GM21825 (cell line): ENCODE data around the gene ZSWIM4.
A peak's percentile ranks its signal among the peaks of the same experiment; 100 is the strongest.
"Not testable (repeated sequence)": the region's sequence is repeated elsewhere in the genome, so short reads cannot be mapped to it uniquely, and the experiment has no call there.

Source experiments
- ATAC-seq: cut with Tn5 transposase; IDR thresholded peaks from one replicate; pipeline ENCODE4 v1.9.1; 2021; ENCODE audit warnings: mild to moderate bottlenecking, moderate library complexity; ENCODE audit not compliant: unreplicated experiment

Gene ZSWIM4

DNA sequence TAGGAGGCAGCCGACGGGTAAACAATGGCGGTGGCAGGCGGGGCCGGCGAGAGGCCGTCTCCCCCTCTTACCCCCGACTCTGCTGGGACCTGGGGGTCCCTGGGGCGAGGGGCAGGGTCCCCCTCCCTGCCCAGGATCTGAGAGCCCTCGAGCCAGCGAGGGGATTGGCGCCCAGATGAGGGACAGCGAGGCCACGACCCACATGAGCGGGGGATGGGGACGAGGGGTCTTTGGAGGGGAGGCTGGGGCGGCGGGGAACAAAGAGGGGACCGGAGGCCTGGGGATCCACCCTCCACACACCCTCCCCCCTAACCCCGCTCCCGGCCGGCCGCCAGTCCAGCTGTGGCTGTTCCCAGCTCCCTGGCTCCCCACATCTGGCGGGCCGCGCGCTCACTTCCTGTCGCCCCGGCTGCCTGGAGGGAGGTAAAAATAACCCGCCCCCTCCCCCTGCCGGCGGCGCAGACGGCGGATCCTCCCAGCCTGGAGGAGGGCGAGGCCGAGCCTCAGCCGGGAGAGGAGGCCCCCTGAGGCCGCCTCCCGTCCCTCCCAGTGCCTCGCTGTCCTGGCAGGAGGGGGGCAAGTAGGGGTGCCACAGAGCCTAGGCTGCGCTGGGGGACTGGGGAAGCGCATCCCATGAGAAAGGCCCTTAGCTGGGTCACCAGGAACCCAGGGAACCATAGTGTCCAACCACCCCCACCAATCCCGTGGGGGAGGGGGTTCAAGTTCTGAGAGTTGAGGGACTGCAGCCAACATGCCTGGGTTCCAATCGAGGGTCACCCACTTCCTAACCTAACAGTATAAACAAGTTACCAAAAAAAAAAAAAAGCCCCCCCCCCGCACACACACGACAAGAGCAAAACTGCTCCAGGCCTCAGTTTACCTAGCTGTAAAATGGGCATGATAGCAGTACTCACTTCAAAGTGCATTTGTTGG is 52.4 kb downstream of the ZSWIM4 start:
- peak; percentile 18 for ATAC-seq

- no peak for ATAC-seq
Measured at GRCh38 chr19:13848340-13848677, 53.1 kb downstream of the ZSWIM4 start.

DNA sequence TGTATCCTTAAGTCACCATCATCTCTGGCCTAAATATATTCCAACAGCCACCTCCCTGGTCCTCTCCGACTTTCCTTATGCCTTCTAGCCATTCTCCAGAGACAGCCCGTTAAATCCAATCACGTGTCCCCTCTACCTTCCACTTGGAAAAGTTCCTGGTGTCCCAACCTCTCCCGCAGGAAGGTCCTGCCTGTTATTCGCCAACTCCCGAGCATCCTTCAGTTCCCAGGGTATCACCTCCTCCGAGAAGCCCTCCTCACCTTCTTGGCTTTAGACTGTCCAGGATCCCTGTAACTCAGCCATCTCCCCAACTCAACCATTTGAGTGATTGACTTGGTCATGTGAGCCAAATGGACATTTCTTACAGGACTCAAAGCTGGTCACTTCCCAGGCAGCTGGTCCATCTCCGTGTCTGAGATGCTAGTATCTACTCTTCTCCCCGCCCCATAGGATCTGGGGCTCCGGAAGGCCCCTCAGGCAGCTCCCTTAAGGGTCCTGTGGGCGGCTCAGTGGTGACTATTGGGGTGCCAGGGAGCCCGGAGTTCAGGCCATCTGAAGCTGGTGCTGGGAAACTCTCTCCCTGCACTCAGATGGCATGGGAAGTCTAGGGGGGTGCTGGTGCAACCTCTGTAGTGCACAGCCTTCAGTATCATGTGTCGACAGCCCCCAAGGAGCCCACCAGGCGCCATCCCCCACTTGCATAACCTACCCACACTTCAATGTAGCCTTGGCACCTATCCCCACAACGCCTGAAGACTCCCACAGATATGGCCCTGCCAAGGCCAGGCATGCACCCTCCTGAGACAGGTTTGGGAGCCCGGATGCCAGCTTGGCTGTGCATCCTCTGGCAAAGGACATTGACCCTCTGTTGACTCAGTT is 53.8 kb downstream of the ZSWIM4 start:
- no peak for ATAC-seq

GRCh38 chr19:13849991-13850909 is 55.0 kb downstream of the ZSWIM4 start:
- ATAC-seq = no peak

GRCh38 chr19:13850910-13851733 is 55.9 kb downstream of the ZSWIM4 start:
- ATAC-seq = no peak

GRCh38 chr19:13851734-13852114 is 56.5 kb downstream of the ZSWIM4 start:
- not testable (repeated sequence) for ATAC-seq

DNA sequence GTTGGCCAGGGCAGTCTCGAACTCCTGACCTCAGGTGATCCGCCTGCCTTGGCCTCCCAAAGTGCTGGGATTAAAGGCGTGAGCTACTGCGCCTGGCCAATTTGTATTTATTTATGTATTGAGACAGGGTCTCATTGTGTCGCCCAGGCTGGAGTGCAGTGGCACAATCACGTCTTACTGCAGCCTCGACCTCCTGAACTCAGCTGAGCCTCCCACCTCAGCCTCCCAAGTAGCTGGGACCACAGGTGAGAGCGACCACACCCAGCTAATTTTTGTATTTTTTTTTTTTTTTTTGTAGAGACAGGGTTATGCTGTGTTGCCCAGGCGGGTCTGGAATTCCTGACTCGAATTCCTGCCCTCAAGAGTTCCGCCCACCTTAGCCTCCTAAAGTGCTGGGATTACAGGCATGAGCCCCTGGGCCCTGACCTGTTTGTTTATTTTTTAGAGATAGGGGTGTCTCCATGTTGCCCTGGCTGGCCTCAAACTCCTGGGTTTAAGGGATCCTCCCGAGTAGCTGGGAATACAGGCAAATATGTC is 57.0 kb downstream of the ZSWIM4 start:
- ATAC-seq = not testable (repeated sequence)

GRCh38 chr19:13856497-13856896 is 61.3 kb downstream of the ZSWIM4 start:
- no peak for ATAC-seq

GRCh38 chr19:13859361-13859880 is 64.2 kb downstream of the ZSWIM4 start:
- no peak for ATAC-seq

DNA sequence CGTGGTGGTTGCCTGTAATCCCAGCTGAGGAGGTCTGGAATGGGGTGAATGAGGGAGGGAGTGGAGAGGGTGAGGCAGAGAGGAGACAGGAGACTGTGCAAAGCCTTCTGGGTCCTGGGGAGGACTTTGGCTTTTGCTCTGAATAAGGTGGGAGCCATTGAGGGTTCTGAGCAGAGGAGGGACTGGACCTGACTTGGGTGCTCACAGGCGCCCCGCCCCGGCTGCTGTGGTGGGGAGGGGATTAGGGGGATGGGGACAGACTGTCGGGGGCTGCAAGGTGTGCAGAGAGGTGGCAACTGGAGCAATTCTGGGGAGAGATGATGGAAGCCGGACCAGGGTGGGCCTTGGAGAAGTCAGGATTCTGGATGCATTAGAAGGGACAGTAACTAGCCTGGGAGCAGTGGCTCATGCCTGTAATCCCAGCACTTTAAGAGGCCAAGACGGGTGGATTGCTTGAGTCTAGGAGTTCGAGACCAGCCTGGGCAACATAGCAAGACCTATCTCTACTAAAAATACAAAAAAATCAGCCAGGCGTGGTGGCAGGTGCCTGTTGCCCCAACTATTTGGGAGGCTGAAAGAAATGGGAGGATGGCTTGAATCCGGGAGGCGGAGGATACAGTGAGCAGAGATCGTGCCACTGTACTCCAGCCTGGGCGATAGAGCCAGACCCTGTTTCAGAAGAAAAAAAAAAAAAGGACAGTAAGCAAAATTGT is 65.6 kb downstream of the ZSWIM4 start:
- ATAC-seq = no peak

DNA sequence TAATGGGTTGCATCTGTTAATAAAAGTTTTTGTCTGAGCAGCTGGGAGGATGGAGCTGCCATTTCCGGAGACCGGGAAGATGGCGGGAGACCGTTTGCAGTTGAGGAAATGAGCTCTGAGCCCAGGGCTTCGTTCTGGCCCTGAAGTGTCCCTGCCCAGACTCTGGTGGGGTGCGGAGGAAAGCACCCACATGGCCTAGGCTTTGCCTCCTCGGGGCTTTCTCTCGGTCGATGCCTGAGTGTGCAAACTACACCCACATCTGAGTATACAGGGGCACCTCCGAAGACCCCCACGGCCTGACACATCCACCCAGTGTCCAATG is 66.1 kb downstream of the ZSWIM4 start:
- peak; percentile 29 for ATAC-seq

- ATAC-seq = peak; percentile 64
Measured at GRCh38 chr19:13861714-13862531, 66.7 kb downstream of the ZSWIM4 start.

GRCh38 chr19:13864046-13864666 is 68.9 kb downstream of the ZSWIM4 start:
- no peak for ATAC-seq

GRCh38 chr19:13864667-13865570 is 69.7 kb downstream of the ZSWIM4 start:
- no peak for ATAC-seq

GRCh38 chr19:13865571-13866462 is 70.6 kb downstream of the ZSWIM4 start:
- no peak for ATAC-seq
